KMS-11 (cell line): Measurements from ENCODE around the gene FUBP3.

Experiments used
- H2AFZ ChIP-seq: fragments of 200-600 bp; sonication (generic); 2 replicates; pipeline ENCODE4 v1.6.1; 2016; ENCODE audit warnings: antibody characterized with exemption, mixed run types, low read depth
- H3K27ac ChIP-seq: fragments of 200-600 bp; sonication (generic); 2 replicates; pipeline ENCODE4 v1.6.1; 2016; ENCODE audit warnings: mild to moderate bottlenecking, mixed run types
- H3K27me3 ChIP-seq: fragments of 200-600 bp; sonication (generic); 2 replicates; pipeline ENCODE4 v1.6.1; 2017; ENCODE audit warnings: mild to moderate bottlenecking, low read depth, mixed run types, moderate library complexity; ENCODE audit not compliant: insufficient read depth
- H3K36me3 ChIP-seq: fragments of 200-600 bp; sonication (generic); 2 replicates; pipeline ENCODE4 v1.6.1; 2017; ENCODE audit warnings: mild to moderate bottlenecking, mixed run types; ENCODE audit not compliant: insufficient read depth
- H3K4me1 ChIP-seq: fragments of 200-600 bp; sonication (generic); 2 replicates; pipeline ENCODE4 v1.6.1; 2016; ENCODE audit warnings: mild to moderate bottlenecking, low read depth, mixed run types; ENCODE audit not compliant: poor library complexity, severe bottlenecking
- H3K4me2 ChIP-seq: fragments of 200-600 bp; sonication (generic); 2 replicates; pipeline ENCODE4 v1.7.0; 2016; ENCODE audit warnings: mild to moderate bottlenecking, mixed run types
- H3K4me3 ChIP-seq: fragments of 200-600 bp; sonication (generic); IDR thresholded peaks from 2 replicates; pipeline ENCODE4 v1.6.1; 2017; ENCODE audit warnings: low read depth, low read length, mixed read lengths; ENCODE audit not compliant: insufficient read depth
- H3K79me2 ChIP-seq: fragments of 200-600 bp; sonication (generic); 2 replicates; pipeline ENCODE4 v1.6.1; 2016; ENCODE audit warnings: low read depth, mixed run types; ENCODE audit not compliant: insufficient read depth
- H3K9ac ChIP-seq: fragments of 200-600 bp; sonication (generic); 2 replicates; pipeline ENCODE4 v1.6.1; 2016; ENCODE audit warnings: mild to moderate bottlenecking, mixed run types
- H4K20me1 ChIP-seq: fragments of 200-600 bp; sonication (generic); 2 replicates; pipeline ENCODE4 v1.6.1; 2016; ENCODE audit warnings: mild to moderate bottlenecking, mixed run types; ENCODE audit not compliant: insufficient read depth
- CTCF ChIP-seq: fragments of 200-600 bp; sonication (generic); conservative IDR thresholded peaks from 2 replicates; pipeline ENCODE4 v1.6.1; 2017; ENCODE audit warnings: low read depth, mild to moderate bottlenecking, antibody characterized with exemption, low read length, moderate library complexity, mixed read lengths

FUBP3 gene

DNA sequence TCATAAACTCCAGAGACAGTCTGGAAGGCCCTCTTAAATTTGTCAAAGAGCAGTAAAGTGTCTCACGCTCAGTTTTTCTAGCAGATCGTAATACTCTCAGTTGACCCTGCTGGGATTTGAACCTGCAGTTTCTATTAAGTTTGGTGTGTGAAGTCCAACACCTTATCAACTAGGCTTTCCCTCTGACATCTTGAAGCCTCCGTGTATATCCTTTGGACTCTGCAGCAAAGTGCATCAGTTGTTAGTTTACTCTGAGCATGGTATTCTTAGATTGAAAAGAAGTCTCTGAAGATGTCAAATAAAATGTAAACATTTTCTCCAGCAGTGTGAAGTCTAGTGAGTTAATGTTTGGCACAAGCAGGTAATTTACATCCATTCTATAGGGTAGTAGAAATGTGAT, 2.4 kb downstream of the FUBP3 start:
- H3K27me3 ChIP-seq: no peaks in the 10 kb centered on the region
- H3K4me1 ChIP-seq: peaks cover 12% of the 10 kb centered on the region
- H3K4me3 ChIP-seq: no peak overlapping the region
- H3K9ac ChIP-seq: no peak overlapping the region
- peaks cover 42% of the 10 kb centered on the region for H3K79me2 ChIP-seq
- H4K20me1 ChIP-seq: 0 out of 2 replicates have a peak, but pooled peaks cover 5% of the 10 kb centered on the region
- no peaks in the 10 kb centered on the region for H3K36me3 ChIP-seq
- no peak overlapping the region for H3K4me2 ChIP-seq
- no peak overlapping the region for H3K27ac ChIP-seq
- no peak for TF ChIP-seq CTCF
- H2AFZ ChIP-seq: no peak overlapping the region

GRCh38 chr9:130583271-130583670, 3.9 kb downstream of the FUBP3 start:
- Histone ChIP-seq H4K20me1 (0 out of 2 replicates have a peak, but pooled peaks cover 5% of the 10 kb centered on the region), H3K4me1 (peaks cover 12% of the 10 kb centered on the region), H3K4me2 (no peak overlapping the region), H2AFZ (no peak overlapping the region), H3K27me3 (no peaks in the 10 kb centered on the region), H3K9ac (no peak overlapping the region), H3K36me3 (no peaks in the 10 kb centered on the region), H3K4me3 (no peak overlapping the region), H3K27ac (no peak overlapping the region), H3K79me2 (peaks cover 53% of the 10 kb centered on the region)
- TF ChIP-seq CTCF: no peak

- Histone ChIP-seq H3K79me2 (peaks cover 33% of the 10 kb centered on the region), H3K4me3 (no peak overlapping the region), H2AFZ (no peak overlapping the region), H3K27me3 (no peaks in the 10 kb centered on the region), H4K20me1 (0 out of 2 replicates have a peak, but pooled peaks cover 2% of the 10 kb centered on the region), H3K27ac (no peak overlapping the region), H3K36me3 (no peaks in the 10 kb centered on the region), H3K9ac (no peak overlapping the region), H3K4me1 (no peaks in the 10 kb centered on the region), H3K4me2 (no peak overlapping the region)
- TF ChIP-seq CTCF: no peak
Observed at GRCh38 chr9:130587921-130588320, 8.5 kb downstream of the FUBP3 start.

DNA sequence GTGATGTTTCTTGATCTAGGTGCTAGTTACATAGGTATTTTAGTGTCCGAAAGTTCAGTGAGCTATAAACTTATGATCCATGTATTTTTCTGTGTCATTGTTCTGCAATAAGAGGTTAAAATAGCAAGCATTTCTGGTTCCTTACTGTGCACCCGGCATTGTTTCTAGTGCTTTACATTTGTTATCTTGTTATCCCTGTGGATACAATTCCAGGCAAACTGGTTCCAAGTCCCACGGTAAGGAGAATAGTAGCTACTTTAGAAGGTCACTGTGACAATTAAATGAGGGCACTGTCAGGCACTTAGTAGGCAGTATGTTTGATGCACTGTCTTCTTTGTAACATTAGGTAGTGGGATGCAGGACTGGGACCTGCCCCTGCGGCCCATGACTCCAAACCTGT, 9.0 kb downstream of the FUBP3 start:
- no peak for TF ChIP-seq CTCF
- H3K4me1 ChIP-seq: no peaks in the 10 kb centered on the region
- H3K27me3 ChIP-seq: no peaks in the 10 kb centered on the region
- H2AFZ ChIP-seq: no peak overlapping the region
- H3K9ac ChIP-seq: no peak overlapping the region
- no peaks in the 10 kb centered on the region for H3K36me3 ChIP-seq
- no peak overlapping the region for H3K4me3 ChIP-seq
- H4K20me1 ChIP-seq: no peaks in the 10 kb centered on the region
- no peak overlapping the region for H3K27ac ChIP-seq
- peaks cover 33% of the 10 kb centered on the region for H3K79me2 ChIP-seq
- H3K4me2 ChIP-seq: no peak overlapping the region
